Keratinocyte (primary cell): ENCODE results near the gene PLEKHB2.
"Not testable (repeated sequence)": the region's sequence is repeated elsewhere in the genome, so short reads cannot be mapped to it uniquely, and the experiment has no call there.

Source experiments
- EZH2 ChIP-seq: IDR thresholded peaks from one replicate; pipeline ENCODE4 v1.6.1; 2012; ENCODE audit warnings: inconsistent platforms, mild to moderate bottlenecking, low read length, moderate library complexity
- TF ChIP-seq, protein P1 (sequence below), 3 experiments: IDR thresholded peaks in 1 of 3; conservative IDR thresholded peaks in 1 of 3; optimal IDR thresholded peaks in 1 of 3; 2 replicates in 2 of 3; 3 replicates in 1 of 3; pipeline versions ENCODE3 to v1.5.1; 2011; ENCODE audit warnings: low read length in 3 of 3, mild to moderate bottlenecking in 3 of 3, moderate library complexity in 2 of 3, control low read depth in 1 of 3, inconsistent platforms in 1 of 3; ENCODE audit not compliant: insufficient read depth in 2 of 3; ENCODE audit errors: extremely low read depth in 1 of 3

DNA sequence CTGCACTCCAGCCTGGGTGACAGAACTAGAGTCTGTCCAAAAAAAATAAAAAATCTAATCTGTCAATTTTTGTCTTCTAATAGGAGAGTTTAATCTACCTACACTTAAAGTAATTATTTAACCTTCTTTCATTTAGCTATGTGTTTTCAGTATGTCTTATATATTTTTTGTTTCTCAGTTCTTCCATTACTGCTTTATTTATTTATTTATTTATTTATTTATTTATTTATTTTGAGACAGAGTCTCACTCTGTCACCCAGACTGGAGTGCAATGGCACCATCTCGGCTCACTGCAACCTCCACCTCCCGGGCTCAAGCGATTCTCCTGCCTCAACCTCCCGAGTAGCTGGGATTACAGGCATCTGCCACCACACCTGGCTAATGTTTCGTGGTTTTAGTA is 60.4 kb downstream of the PLEKHB2 start:
- TF ChIP-seq, protein P1, sequence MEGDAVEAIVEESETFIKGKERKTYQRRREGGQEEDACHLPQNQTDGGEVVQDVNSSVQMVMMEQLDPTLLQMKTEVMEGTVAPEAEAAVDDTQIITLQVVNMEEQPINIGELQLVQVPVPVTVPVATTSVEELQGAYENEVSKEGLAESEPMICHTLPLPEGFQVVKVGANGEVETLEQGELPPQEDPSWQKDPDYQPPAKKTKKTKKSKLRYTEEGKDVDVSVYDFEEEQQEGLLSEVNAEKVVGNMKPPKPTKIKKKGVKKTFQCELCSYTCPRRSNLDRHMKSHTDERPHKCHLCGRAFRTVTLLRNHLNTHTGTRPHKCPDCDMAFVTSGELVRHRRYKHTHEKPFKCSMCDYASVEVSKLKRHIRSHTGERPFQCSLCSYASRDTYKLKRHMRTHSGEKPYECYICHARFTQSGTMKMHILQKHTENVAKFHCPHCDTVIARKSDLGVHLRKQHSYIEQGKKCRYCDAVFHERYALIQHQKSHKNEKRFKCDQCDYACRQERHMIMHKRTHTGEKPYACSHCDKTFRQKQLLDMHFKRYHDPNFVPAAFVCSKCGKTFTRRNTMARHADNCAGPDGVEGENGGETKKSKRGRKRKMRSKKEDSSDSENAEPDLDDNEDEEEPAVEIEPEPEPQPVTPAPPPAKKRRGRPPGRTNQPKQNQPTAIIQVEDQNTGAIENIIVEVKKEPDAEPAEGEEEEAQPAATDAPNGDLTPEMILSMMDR (optimal IDR thresholded peaks at IDR 0.05 in 1 of 3, IDR thresholded peaks at IDR 0.05 in 1 of 3, conservative IDR thresholded peaks at IDR 0.05 in 1 of 3; ENCODE audit: extremely low read depth in 1 of 3, insufficient read depth in 2 of 3, low read length in 3 of 3), result not testable (repeated sequence)
- TF ChIP-seq EZH2, result not testable (repeated sequence)
